ENCODE results near the gene THAP7.

DNA sequence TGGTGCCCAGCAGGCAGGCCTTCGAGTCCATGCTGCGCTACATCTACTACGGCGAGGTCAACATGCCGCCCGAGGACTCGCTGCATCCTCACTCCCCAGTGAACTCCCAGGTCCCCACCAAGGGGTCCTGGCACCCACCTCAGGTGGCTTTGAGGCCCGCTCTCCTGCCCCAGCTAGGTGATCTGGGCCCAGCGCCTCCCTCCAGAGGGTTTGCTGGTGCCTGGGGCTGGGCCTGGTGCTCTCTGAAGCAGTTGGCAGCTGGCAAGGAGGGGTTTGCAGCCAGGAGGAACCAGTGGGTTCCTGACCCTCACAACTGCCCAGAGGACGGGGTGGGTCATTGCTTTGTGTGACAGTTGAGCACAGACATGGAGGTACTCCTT lies 5.9 kb downstream of the THAP7 start:
- TF ChIP-seq, protein P1, sequence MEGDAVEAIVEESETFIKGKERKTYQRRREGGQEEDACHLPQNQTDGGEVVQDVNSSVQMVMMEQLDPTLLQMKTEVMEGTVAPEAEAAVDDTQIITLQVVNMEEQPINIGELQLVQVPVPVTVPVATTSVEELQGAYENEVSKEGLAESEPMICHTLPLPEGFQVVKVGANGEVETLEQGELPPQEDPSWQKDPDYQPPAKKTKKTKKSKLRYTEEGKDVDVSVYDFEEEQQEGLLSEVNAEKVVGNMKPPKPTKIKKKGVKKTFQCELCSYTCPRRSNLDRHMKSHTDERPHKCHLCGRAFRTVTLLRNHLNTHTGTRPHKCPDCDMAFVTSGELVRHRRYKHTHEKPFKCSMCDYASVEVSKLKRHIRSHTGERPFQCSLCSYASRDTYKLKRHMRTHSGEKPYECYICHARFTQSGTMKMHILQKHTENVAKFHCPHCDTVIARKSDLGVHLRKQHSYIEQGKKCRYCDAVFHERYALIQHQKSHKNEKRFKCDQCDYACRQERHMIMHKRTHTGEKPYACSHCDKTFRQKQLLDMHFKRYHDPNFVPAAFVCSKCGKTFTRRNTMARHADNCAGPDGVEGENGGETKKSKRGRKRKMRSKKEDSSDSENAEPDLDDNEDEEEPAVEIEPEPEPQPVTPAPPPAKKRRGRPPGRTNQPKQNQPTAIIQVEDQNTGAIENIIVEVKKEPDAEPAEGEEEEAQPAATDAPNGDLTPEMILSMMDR (IDR thresholded peaks at IDR 0.05) = no peak
- TF ChIP-seq POLR2AphosphoS5 (IDR thresholded peaks at IDR 0.05; ENCODE audit: low read depth, low read length) = no peak
- TF ChIP-seq TCF7L2 (IDR thresholded peaks at IDR 0.05; ENCODE audit: low read depth, low read length) = no peak
- no peak for TF ChIP-seq SIN3A (IDR thresholded peaks at IDR 0.05; ENCODE audit: borderline replicate concordance, insufficient read depth, low read depth, low read length)
- TF ChIP-seq, protein P2, sequence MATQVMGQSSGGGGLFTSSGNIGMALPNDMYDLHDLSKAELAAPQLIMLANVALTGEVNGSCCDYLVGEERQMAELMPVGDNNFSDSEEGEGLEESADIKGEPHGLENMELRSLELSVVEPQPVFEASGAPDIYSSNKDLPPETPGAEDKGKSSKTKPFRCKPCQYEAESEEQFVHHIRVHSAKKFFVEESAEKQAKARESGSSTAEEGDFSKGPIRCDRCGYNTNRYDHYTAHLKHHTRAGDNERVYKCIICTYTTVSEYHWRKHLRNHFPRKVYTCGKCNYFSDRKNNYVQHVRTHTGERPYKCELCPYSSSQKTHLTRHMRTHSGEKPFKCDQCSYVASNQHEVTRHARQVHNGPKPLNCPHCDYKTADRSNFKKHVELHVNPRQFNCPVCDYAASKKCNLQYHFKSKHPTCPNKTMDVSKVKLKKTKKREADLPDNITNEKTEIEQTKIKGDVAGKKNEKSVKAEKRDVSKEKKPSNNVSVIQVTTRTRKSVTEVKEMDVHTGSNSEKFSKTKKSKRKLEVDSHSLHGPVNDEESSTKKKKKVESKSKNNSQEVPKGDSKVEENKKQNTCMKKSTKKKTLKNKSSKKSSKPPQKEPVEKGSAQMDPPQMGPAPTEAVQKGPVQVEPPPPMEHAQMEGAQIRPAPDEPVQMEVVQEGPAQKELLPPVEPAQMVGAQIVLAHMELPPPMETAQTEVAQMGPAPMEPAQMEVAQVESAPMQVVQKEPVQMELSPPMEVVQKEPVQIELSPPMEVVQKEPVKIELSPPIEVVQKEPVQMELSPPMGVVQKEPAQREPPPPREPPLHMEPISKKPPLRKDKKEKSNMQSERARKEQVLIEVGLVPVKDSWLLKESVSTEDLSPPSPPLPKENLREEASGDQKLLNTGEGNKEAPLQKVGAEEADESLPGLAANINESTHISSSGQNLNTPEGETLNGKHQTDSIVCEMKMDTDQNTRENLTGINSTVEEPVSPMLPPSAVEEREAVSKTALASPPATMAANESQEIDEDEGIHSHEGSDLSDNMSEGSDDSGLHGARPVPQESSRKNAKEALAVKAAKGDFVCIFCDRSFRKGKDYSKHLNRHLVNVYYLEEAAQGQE (IDR thresholded peaks at IDR 0.05; ENCODE audit: insufficient read depth in 1 of 2, low read depth in 2 of 2, low read length in 1 of 2) = no peak

Measured in Panc1 (cell line).